HT-29 (cell line): ENCODE measurements around the gene TEKT2. TPM values are rescaled to one million over a fixed set of nuclear protein-coding genes. Genes with fewer than 3 reads are reported as not detected.

Source experiments
- DNase-seq: peaks from one replicate; pipeline ENCODE4 v3.0.0-alpha.2; 2015; ENCODE audit warnings: low spot score
- total RNA-seq: library from RNA; depleted of rRNA; stranded (reverse); fragments of >200 nt; shearing (Covaris generic); gene quantifications from 2 replicates; pipeline ENCODE4 v1.2.3, GENCODE V29; 2014; rRNA removed

The TEKT2 gene, protein sequence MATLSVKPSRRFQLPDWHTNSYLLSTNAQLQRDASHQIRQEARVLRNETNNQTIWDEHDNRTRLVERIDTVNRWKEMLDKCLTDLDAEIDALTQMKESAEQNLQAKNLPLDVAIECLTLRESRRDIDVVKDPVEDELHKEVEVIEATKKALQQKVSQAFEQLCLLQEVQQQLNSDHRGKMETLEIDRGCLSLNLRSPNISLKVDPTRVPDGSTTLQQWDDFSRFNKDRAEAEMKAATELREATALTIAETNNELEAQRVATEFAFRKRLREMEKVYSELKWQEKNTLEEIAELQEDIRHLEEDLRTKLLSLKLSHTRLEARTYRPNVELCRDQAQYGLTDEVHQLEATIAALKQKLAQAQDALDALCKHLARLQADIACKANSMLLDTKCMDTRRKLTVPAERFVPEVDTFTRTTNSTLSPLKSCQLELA
- total RNA-seq, result not detected in 2 replicates

DNA sequence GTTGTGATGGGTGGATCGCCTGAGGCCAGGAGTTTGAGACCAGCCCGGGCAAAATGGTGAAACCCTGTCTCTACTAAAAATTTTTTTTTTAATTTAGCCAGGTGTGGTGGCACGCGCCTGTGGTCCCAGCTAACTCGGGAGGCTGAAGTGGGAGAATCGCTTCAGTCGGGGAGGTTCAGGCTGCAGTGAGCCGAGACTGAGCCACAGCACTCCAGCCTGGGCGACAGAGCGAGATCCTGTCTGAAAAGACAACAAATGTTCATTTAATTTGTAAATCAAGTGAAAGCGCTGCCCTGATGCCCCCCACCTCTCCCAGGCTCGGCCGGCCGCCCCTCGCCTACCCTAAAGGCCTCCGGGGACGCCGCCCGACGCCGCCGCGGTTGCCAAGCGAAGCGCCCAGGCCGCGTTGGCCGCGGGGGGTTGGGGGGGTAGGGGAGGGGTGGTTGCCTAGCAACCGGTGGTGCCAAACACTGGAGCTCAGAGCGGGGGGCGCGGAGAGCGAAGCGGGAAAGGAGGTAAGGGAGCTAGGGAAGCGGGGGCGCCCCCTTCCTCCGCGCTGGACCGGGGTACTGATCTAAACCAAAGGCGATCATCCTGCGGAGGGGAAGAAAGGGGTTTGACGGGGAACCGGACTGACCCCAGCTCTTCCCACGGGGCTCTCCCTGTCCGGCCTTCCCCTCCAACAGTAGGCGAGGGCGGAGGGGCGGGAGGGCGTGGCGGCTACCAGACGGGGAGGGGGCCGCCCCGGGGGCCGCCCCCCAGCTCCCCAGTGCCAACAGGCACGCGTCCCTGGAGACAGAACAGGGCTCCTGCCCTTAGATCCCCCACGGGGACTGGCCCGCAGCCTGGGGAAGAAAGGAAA is at the start of gene TEKT2:
Gene TEKT2 (plus strand): TSS at position 460 of the 862 bp plus-strand sequence. CDS start 828 bp downstream, outside the sequence.
- DNase-seq, result no peak

DNA sequence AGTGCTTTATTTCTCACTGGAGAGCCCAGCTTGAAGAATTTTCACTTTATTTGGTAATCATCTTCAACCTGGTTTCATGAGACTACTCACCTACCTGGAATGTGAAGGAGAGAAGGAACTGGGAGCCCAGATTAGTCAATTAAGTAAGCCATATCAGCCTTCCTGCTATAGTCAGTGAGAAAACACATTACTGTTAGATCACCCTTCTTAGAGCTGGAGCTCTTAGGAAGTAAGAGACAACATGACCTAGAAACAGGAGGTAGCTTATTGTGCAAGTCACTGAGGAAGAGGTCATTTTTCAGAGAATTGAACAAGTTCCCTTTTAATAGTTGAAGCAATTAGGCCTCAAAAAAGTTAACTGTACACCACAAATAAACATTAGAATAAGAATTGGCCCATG is 49.2 kb upstream of the TEKT2 start:
- no peak for DNase-seq

DNA sequence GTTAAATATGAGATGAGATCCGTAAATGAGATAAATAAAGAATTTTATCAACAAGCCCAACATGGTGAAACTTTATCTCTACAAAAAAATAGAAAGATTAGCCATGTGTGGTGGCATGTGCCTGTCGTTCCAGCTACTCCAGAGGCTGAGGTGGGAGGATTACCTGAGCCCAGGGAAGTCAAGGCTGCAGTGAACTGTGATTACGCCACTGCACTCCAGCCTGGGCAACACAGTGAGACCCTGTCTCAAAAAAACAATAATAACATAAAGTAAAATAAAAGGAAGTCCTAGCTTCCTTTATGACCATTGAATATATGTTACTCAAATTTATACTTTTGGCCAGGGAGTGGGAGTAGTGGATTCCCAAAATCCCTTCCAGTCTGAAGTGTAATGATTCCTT is 48.7 kb upstream of the TEKT2 start:
- DNase-seq, result no peak

DNA sequence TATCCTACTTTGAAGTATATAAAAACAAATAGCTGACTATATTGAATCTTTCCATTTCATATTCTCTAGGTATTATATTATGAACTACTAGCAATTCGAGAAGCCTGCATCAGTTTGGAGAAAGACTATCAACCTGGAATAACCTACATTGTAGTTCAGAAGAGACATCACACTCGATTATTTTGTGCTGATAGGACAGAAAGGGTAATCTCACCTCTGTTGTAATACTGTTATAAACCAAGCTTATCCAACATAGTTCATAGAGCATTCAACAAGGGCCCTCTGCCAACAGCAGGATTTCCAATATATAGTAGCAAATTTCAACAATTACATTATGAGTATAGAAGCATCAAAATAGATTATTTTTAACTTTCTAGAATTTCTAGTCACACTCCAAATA is 43.7 kb upstream of the TEKT2 start:
- no peak for DNase-seq

DNA sequence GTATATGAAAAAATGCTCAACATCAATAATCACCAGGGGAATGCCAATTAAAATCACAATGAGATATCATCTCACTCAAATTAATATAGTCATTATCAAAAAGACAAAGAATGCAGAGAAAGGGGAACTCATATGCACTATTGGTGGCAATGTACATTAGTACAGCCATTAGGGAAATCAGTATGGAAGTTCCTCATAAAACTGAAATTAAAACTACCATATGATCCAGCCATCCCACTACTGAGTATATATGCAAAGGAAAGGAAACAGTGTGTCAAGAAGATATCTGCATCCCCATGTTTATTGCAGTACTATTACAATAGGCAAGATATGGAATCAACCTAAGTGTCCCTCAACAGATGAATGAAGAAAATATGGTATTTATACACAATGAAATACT is 32.1 kb upstream of the TEKT2 start:
- DNase-seq, result no peak

DNA sequence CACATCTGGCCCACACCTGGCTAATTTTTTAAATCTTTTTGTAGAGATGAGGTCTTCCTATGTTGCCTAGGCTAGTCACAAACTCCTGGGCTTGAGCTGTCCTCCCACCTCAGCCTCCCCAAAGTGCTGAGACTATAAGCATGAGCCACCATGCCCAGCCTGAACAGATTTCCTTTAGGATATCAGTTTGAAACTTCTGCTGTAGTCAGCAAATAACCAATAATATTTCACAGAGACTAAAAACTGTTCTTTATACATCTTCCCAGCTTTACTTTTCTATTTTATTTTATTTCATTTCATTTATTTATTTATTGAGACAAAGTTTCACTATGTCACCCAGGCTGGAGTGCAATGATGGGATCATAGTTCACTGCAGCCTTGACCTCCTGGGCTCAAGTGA is 29.9 kb upstream of the TEKT2 start:
- no peak for DNase-seq

DNA sequence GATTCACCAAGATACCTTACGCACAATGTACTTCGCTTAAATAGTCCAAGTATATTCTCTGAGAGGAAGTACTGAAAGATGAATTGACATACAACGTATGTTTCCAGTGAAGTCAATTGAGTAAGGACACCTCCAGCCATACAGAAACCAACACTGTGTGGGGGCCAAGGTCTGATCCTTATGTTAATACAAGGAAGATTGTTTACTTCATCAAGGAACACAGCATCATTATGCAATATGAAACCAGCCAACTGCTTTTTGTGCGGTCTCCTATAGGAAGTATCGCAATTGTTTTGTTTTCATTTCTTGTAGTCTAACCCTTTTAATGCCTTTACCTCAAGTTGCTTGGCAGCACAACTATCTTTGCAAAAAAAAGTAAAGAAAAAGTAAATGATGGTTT is 28.2 kb upstream of the TEKT2 start:
- no peak for DNase-seq

DNA sequence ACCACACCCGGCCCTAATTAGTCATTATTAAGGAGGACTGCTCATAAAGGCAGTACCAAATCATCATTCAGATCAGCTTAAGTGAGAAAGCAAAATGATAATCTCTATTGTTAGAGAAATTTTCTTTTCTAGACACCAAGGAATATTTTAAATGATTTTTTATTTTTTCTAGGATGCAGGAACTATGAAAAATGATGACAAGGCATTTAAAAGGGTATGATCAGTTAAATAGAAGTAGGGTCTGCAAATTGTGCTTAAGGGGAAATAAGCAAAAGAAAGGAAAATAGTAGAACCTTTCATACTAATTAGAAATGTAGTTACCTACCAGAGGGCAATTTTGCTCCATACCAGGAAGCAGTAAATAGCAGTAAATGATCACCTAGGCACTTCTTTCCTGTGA is 21.6 kb upstream of the TEKT2 start:
- DNase-seq, result no peak

DNA sequence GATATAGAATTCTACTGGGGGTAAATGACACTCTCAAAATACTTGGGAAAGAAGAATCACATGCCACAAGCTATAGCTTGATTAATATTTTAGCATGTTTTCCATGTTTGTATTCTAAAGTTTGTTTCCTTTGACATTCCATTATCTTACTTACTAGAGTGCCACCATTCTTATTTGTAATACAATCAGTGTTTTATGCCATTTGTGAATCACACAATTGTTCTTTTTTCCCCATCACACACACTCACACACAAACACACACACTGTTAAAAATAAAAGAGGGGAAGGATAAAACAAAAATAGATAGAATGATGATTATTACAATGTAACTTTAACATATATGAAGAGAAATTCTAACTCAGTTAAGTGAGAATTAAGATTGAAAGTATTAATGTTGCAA is 16.0 kb upstream of the TEKT2 start:
- no peak for DNase-seq

DNA sequence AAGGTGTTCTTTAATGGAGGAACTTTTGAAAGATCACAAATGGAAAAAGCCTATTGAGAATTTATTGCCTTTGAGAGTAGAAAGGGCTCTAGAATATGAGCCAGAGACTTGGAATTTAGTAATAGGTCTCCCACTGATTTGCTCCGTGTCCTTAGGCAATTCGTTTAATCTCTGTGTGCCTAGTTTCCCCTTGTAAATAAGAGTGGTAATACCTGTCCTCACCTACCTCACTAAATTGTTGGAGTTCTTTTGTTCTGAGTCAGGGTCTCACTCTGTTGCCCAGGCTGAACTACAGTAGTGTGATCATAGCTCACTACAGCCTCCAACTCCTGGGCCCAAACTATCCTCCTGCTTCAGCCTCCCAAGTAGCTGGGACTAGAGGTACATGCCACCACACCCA is 15.0 kb upstream of the TEKT2 start:
- no peak for DNase-seq

DNA sequence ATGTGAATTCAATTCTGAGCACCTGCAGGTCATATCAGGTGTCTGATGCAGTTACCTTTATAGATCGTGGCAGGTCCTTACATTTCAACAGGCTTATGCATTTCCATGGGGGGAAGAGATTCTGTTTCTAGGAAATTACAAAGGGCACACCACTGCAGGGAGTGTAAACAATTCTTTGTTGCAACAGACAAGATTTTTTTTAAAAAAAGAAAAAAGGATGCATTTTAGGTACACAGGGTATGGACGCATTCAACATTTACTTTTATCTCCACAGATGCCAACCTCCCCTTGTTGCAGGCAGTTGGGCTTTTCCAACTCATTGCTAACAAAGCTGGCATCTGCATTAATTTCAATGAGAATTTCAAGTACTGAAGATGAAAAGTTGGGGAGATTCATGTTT is 13.5 kb upstream of the TEKT2 start:
- DNase-seq, result no peak

DNA sequence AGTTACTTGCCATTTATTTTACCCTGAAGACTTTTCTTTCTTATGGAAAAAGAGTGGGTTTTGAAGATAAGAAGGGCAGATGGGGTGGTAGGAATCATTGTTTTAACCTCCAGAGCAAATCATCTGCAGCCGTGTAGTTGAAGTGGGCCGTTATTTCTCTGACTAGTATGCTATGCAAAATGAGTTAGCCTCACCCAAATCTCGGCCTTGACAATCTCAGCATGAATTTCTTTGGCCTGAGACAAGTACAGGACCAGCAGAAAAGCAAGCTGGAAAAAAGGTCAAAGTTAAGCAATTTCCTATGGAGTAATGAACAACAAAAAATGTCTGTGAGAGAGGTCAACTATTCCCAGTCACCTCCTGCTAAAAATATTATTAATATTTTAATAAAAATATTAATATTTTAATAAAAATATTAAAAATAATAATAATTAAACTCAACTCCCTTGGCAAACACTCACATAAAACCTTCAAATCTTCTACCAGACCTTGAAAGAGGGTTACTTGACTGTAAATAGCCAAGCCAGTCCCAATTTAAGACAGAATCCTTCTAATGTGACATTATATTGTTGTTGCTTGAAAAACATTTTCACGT is 6.8 kb upstream of the TEKT2 start:
- DNase-seq, result no peak

DNA sequence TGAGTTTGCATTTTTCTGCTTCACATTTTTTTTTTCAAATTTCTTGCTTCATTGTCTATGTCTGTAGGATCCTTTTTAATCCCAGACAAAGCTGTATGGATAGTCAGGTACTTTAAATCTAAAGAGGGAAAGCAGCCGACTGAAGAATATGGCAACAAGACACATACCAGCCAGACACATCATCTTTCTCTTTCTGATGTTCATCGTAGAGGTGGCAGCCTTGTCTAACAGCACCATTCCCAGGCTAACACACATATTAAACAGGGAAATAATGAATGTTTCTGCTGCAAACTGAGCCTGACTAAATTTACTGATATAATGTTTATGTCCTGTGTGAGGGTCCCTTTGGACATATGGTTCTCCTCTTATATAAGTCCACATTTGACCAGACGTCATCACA is 3.7 kb upstream of the TEKT2 start:
- no peak for DNase-seq

DNA sequence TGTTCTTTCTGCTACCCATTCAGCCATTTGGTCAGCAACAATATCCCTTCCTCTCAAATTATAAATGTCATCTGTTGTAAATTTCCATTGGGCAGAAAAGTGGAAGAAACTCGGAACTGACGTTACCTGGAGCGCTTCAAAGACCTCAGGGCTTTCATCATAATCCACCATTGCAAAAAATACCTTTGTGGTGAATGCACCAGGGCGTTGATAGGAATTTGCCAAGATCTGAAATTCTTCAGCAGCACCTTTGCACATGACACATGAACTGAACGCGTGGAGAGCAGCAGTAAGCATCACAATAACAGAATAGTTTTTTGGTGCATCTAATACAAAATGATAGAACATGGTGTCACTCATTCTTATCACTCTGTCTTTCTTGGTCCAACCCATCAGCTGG is 3.1 kb upstream of the TEKT2 start:
- DNase-seq, result no peak

DNA sequence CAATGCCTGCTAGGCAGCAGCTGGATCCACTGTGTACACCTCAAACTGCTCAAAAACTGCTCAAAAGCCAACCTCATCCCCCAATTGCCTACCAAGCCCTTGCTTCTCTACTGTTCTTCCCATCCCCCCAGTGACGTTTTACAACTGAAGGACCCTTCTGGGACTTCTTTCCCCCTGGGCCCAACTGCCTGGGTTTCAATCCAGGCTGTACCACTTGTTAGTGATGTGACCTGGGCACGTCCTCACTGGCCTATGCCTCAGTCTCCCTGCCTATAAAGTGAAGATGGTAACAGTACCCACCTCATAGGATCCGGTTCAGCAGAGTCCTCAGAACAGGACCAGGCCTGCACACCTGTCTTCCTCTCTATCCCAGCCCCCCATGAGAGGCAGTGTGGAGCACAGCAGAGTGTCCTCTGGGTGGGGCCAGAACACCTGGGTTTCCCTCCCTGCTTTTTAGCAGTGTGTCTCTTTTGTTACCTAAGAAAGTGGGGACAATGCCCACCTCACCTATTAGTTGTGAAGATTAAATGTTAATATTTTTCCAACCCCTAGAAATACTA is 1.9 kb upstream of the TEKT2 start:
- no peak for DNase-seq

DNA sequence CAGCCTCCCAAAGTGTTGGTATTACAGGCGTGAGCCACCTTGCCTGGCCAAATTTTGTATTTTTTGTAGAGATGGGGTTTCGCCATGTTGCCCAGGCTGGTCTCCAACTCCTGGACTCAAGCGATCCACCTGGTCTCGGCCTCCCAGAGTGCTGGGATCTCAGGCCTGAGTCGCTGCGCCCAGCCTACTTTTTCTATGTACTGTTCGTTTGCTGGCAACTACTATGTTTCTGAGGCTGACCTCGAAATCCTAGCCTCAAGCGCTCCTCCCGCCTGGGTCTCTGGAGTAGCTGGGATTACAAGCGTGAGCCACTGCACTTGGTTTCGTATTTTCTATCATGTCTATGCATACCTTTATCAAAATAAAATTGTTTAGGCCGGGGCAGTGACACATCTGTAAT is 675 bp upstream of the TEKT2 start:
- no peak for DNase-seq

DNA sequence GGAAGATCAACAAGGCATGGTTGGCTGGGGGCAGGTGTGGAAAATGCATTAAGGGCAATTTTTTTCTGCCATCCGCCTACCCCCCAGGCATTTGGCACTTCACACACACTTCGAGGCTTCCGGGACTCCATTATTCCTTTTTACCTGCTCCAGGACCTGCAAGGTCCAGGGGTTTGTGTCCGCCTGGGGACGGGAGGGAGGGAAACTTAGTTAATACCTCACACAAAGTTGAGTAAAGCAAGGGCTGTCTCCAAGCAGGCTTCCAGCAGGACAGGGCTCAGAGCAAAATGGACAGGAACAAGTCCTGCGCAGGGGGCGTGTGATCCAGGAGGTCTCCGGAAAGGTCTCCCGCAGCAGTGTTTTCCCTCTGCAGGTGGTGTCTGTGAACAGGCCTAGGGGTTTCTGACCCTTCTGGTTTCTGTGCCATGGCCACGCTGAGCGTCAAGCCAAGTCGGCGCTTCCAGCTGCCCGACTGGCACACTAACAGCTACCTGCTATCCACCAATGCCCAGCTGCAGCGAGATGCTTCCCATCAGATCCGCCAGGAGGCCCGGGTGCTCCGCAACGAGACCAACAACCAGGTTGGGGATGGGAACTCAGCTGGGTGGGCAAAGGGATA is 712 bp downstream of the TEKT2 start:
- DNase-seq, result no peak

DNA sequence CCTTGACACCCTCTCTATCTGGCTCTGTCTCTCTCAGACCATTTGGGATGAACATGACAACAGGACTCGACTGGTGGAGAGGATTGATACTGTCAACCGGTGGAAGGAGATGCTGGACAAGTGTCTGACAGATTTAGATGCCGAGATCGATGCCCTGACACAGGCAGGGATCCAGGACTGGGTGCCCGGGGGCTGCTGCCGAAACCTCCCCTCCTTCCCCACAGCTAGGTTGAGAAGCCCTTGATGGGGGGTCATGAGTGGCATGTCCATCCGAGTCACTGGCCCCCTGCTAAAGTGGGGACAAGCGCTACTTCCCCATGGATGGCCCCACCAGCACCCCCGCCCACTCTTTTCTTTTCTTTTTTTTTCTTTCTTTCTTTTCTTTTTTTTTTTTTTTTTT is 1.2 kb downstream of the TEKT2 start:
- DNase-seq, result no peak

DNA sequence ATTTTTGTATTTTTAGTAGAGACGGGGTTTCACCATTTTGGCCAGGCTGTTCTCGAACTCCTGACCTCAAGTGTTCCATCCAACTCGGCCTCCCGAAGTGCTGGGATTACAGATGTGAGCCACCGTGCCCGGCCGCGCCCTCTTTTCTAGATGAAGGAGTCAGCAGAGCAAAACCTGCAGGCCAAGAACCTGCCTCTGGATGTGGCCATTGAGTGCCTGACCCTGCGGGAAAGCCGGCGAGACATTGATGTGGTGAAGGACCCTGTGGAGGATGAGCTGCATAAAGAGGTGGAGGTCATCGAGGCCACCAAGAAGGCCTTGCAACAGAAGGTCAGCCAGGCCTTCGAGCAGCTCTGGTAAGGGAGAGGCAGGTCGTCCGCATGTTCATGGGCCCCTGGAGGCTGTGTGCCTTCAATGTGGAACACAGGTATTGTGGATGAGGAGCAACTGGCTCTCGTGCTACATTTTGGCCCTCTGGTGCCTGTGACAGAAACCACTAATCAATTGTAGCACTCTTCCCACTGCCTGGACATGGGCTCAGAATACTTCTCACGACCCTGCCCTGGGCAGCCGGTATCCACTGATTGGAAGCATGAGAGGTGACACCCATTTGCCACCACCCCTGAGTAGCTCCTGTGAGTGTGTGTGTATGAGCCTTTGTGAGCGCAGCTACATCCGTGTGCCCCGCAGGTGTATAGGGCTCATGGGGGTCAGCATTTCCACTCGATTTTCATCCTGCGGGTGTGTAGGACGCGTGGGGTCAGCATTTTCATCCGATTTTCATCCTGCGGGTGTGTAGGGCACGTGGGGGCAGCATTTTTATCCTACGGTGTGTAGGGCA is 2.0 kb downstream of the TEKT2 start:
- no peak for DNase-seq

DNA sequence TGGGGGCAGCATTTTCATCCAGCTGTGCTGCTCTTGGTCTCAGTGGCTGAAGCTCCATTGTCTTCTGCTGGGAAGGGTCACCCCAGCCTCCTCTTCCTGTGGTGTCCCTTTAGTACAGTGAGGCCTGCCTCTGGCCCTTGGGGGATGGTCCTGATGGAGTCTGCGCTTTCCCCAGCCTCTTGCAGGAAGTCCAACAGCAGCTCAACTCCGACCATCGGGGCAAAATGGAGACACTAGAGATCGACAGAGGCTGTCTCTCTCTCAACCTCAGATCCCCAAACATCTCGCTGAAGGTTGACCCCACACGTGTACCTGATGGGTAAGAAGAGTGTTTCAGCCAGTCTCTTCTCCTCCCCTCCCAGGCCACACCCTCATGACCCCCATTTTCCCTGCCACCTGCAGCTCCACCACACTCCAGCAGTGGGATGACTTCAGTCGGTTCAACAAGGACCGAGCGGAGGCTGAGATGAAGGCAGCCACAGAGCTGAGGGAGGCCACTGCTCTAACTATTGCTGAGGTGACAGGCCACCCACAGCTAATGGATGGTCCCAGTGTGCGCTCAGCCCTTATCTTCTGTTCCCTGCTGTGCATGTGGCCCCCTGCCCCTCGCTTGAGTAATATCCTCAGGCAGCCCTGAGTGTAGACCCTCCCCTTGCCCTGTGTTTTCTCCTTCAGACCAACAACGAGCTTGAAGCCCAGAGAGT is 2.8 kb downstream of the TEKT2 start:
- DNase-seq, result no peak
